Ecto neural progenitor cell (in vitro differentiated cells): ENCODE results near the gene GNA12.

Experiments
- DNase-seq: peaks from one replicate; pipeline ENCODE4 v3.0.0-alpha.2; 2018; ENCODE audit warnings: low spot score

Gene GNA12

DNA sequence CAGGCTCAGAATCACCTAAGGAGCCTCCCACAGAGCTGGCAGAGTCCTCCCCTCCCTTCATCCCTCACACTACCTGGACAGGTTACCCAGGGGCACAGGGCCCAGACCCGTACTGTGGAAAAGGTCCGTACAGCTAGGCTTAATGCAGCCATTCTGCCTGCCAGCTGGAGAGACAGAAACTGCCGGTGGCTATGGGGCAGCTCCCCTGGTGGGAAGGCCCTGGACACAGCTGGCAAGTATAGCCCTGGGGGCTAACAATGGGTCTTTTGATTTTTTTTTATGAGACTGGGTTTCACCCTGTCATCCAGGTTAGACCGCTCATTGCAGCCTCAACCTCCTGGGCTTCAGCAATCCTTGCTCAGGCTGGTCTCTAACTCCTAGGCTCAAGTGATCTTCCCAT lies 68.3 kb downstream of the GNA12 start:
- no peak for DNase-seq

DNA sequence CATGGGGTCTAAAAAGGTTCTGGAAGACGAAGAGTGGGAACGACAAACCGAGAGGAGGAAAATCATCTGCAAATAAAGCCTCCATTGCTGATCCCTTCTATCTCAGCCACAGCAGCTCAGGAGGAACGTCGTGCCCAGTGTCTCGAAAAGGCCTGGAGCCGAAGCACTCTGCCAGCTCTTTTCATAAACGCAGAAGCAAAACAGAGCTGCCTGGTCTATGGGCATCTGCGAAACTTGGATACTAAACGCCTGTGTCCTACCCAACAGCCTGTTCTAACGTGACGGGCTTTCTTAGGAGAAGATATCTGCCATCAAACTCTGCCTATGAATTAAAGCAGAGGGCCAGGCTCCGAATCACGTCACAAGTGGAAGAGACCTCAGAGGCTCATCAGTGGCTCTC lies 68.7 kb downstream of the GNA12 start:
- DNase-seq = no peak

- DNase-seq = no peak
Measured at GRCh38 chr7:2774935-2775334, 69.2 kb downstream of the GNA12 start.

DNA sequence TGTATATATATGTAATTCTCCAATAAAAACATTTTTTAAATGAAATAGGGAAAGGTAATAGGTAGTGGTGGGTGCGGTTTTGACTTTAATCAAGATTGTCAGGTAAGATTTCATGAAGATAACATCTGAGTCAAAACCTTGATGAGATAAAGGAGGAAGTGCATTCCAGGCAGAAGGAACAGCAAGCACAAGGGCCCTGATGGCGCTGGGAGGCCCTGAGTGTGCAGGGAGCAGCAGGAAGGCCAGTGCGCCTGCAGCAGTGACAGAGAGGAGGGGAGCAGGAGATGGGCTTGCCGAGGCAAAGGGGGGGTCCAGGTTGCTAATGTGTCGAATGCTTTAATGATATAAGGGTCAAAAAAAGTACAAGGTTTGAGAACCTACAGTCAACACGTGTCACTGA lies 69.8 kb downstream of the GNA12 start:
- no peak for DNase-seq

- no peak for DNase-seq
Measured at GRCh38 chr7:2773608-2774007, 70.5 kb downstream of the GNA12 start.

DNA sequence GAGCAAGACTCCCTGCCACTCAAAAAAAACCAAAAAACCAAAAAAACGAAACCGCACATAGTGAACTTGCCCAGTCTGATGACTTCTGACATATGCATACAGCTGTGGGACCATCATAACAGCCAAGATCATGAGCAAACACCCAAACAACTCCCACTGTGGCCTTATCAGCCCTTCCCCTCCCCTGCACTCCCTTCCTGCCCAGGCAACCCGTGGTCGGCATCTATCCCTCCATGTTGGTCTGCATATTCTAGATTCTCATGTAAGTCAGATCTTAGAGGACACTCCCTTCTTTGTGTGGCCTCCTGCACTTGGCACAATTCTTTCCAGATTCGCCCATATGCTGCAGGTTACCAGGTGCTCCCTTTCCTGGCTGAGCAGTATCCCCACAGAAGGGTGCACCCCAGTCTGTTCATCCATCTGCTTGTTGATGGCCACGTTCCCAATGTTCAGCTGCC lies 72.8 kb downstream of the GNA12 start:
- DNase-seq = no peak

DNA sequence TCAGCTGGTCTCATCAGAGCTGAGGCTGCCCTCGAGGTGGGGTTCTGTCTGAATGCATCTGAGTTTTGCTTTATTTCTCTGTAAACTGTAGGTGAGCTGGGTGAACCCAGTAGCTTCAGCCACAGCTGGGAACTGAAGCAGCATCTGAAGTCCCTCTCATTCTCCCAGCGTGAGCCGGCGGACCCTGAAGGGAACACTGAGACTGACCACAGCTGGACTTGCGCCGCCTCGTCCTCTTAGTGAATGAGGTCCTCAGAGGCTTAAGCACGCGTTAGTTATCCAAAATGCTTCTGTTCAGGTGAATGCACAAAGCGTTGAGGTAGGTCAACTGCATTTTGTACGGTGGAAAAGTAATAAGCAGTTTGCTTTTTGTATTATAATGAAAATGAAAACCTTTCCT lies 79.5 kb downstream of the GNA12 start:
- DNase-seq = no peak

- no peak for DNase-seq
Measured at GRCh38 chr7:2763597-2763996, 80.5 kb downstream of the GNA12 start.

GRCh38 chr7:2761801-2762497 lies 82.2 kb downstream of the GNA12 start:
- no peak for DNase-seq

- no peak for DNase-seq
Measured at GRCh38 chr7:2761131-2761624, 82.9 kb downstream of the GNA12 start.

- peak; percentile 62 for DNase-seq
Measured at GRCh38 chr7:2760098-2760889, 83.8 kb downstream of the GNA12 start.

- no peak for DNase-seq
Measured at GRCh38 chr7:2759736-2760097, 84.4 kb downstream of the GNA12 start.

GRCh38 chr7:2758673-2759616 lies 85.2 kb downstream of the GNA12 start:
- DNase-seq = no peak

GRCh38 chr7:2757904-2758672 lies 86.0 kb downstream of the GNA12 start:
- no peak for DNase-seq

DNA sequence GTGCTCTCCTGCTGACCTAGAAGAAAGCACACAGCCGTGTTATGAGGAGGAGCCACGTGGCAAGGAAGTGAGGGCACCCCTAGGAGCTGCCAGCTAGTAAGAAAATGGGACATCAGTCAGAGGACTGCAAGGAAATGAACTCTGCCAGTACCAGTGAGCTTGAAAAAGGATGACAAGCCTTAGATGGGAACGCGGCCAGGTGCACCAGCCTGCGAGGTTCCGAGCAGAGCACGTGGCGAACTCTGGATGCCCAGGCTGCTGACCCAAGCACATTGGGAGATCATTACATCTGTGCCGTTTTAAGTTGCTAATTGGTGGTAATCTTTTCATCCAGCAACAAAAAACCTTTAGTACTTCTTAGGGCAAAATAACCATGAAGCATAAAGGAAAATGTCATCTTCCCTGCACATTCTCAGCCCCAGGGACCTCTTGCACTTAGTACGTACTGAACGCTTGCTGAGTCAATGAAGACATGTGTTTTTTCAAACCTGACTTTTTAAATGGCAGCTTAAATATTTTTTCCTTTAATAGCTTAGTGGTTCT lies 86.7 kb downstream of the GNA12 start:
- DNase-seq = no peak

DNA sequence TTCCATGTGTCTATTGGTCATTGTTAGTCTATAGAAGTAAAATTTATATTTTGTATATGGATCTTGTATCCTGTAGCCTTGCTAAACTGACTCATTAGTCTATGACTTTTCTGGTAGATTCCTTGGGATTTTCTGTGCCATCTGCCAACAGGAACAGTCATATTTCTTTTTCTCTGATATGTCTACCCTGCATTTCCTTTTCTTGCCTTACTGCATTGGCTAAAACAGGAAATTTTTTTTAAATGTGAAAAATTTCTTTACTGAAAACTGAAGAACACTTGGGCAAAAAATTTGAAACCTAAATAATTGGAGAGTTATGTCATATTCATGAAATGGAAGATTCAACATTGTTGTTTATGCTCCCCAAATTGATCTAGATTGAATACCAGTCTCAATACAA lies 88.6 kb downstream of the GNA12 start:
- no peak for DNase-seq

DNA sequence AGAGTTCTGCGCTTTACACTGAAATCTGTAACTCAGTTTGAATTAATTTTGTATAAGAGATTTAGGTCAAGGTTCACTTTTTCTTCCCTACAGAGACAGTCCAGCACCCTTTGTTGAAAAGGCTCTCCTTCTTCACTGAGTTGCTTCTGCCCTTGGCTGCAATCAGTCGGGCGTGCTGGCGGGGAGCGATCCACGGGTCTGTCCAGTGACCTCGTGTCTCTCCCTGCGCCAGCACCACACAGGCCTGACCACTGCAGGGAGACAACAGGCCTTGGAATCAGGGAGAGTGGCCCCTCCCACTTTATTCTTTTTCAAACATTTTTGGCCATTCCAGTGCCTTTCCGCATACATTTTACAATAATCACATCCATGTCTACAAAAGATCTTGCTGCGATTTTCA lies 89.2 kb downstream of the GNA12 start:
- no peak for DNase-seq

DNA sequence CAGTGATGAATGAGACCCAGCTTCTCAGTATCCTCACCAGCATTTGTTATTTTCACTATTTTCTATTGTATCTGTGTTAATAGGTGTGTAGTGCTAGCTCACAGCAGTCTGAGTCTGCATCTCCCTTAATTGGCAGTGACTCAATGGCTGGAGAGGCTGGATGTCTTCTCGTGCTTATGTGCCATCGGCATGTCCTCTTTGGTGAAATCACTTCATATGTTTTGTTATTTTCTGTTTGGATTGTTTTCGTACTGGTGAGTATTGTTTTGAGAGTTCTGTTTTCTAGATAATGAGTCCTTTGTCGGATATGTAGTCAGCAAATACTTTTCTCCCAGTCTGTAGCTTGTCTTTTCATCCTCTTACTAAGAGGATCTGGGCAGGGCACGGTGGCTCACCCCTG lies 90.0 kb downstream of the GNA12 start:
- DNase-seq = no peak

DNA sequence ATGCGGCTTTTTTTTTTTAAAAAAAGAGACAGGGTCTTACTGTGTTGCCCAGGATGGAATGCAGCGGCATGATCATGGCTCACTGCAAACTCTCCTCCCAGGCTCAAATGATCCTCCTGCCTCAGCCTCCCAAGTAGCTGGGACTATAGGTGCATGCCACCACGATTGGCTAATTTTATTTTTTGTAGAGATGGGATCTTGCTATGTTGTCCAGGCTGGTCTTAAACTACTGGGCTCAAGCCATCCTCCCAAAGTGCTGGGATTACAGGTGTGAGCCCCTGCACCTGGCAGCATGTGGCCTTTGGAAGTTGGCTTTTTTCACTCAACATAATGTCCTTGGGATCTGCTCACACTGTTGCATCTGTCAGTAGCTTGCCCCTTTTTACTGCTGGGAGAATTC lies 91.0 kb downstream of the GNA12 start:
- DNase-seq = no peak

DNA sequence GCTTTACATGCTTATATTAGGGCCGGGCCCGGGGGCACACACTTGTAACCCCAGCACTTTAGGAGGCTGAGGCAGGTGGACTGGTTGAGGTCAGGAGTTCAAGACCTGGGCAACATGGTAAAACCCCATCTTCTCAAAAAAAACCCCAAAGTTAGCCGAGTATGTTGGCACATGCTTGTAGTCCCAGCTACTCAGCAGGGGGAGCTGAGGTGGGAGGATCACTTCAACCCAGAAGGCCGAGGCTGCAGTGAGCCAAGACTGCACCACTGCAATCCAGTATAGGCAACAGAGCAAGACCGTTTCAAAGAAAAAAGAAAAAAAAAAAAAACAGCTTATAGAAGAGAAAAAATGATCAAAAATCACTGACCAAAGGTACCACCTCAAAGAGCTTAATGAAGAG lies 93.0 kb downstream of the GNA12 start:
- DNase-seq = no peak

- no peak for DNase-seq
Measured at GRCh38 chr7:2750004-2750407, 94.1 kb downstream of the GNA12 start.
